Activated CD8-positive, alpha-beta memory T cell treated with anti-CD3 and anti-CD28 coated beads for 24 hours (primary cell): ENCODE data around the gene ZNF284.

Experiments
- DNase-seq: peaks from one replicate; pipeline ENCODE4 v3.0.0-alpha.2; 2020

ZNF284 gene

GRCh38 chr19:44071824-44072542 is at the start of gene ZNF284:
TSS of gene ZNF284 (plus strand) at chr19:44072159. CDS start at chr19:44076390, 4,231 bp downstream.
- DNase-seq: peak; percentile 90

DNA sequence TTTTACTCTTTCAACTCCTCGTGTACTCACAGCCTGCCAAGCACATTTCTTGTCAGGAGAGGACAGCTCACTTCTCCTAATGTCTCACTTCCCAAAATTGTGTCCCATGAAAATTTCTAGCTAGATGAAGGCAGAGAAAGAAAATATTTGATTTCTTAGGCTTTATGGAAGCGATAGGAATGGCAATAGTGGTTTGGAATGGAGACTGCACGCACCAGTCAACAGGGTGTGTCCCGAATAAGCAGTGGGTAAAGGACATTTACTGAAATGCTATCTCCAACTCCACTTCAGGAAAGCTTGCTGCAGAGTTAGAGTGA is 47.1 kb upstream of the ZNF284 start:
- no peak for DNase-seq

- peak; percentile 86 for DNase-seq
Observed at GRCh38 chr19:44025217-44025936, 46.6 kb upstream of the ZNF284 start, which contains the start of gene ZNF222. TSS of gene ZNF222 (plus strand) at chr19:44025379. CDS start at chr19:44025437, 58 bp downstream.

GRCh38 chr19:44026622-44027021 is 45.3 kb upstream of the ZNF284 start:
- DNase-seq: no peak

GRCh38 chr19:44032001-44032610 is 39.9 kb upstream of the ZNF284 start:
- DNase-seq: no peak

DNA sequence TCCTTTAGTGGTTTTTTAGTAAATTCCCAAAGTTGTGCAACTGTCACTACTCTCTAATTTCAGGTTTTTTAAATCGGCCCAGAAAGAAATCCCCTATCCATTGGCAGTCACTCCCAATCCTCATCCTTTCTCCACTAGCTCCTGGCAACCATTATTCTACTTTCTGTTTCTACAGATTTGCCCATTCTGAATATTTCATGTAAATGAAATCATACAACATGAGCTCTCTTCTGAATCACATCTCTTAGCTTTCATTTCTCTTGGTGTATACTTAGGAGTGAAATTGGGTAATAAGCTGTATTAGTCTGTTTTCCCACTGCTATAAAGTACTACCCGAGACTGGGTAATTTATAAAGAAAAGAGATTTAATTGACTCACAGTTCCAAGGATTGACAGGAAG is 29.8 kb upstream of the ZNF284 start:
- DNase-seq: no peak

DNA sequence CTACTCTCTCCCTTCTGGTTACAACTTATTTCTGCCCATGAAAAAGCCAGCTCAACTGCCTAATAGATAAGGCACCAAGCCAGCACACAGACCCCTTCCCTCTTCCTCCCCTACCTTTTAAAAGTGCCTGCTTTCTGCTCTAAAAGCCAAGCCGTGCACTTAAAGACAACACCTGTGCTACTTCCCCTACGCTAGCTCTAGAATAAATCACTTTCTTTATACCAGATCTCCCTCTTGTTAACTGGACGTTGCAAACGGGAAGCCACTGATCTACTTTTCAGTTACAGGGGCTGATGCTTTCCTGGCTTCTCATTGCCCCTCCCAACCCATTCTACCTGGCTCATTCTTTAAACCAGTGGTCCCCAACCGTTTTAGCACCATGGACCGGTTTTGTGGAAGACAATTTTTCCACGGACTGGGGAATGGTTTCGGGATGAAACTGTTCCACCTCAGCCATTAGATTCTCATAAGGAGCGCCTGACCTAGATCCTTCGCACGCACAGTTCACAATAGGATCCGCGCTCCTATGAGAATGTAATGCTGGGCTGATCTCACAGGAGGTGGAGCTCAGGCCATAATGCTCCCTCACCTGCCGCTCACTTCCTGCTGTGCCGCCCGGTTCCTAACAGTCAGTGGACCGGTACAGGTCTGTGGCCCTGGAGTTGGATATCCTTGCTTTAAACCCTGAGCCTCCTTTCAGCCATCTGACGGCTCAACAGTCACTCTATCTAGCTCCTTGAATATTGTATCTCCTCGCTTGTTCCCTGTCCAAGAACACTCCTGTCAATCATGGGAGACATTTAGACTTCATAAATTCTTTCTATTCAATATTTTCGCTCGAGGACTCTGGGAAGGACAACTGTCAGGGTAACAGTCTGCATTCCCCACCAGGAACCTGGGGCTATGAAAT is 21.0 kb upstream of the ZNF284 start:
- no peak for DNase-seq

- DNase-seq: peak; percentile 87
Observed at GRCh38 chr19:44051650-44052402, 20.1 kb upstream of the ZNF284 start, which contains the start of gene ZNF223. TSS of gene ZNF223 (plus strand) at chr19:44052036. CDS start at chr19:44055177, 3,141 bp downstream.

DNA sequence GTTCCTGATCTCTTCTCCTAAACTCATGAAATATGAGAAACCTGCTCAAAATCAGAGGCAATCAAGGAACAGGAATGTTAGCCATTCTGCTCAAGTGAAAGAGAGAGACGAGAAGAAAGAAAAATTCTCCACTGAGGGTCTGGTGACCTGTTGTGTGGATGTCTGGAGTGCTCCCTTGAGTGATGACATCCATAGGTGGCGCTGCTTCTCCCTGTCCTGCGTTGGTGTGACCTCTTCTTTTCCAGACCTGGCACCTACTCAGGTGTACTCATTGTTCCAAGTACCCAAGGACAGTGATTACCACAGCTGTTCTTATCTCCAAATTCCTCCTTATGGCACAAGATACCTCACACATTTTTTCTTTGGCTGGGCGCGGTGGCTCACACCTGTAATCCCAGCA is 16.1 kb upstream of the ZNF284 start:
- DNase-seq: no peak

- no peak for DNase-seq
Observed at GRCh38 chr19:44059229-44059628, 12.7 kb upstream of the ZNF284 start.

DNA sequence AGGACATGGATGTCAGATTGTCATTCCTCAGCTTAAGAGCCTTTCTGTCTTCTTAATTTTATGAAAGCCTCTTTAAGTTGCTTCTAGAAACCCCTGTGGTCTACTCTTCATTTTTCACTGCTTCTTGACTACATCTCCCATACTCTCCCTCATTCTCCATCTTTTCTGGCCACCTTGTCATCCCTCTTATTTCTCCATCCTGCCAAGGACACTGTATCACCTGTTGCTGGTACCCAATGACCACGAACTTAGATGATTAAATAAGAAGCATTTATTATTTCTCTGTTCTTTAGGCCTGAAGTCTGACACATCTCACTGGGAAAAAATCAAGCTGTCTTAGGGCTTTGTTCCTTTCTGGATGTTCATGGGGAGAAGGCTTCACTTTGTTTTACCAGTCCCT is 10.9 kb upstream of the ZNF284 start:
- no peak for DNase-seq

- no peak for DNase-seq
Observed at GRCh38 chr19:44066305-44066704, 5.7 kb upstream of the ZNF284 start.

DNA sequence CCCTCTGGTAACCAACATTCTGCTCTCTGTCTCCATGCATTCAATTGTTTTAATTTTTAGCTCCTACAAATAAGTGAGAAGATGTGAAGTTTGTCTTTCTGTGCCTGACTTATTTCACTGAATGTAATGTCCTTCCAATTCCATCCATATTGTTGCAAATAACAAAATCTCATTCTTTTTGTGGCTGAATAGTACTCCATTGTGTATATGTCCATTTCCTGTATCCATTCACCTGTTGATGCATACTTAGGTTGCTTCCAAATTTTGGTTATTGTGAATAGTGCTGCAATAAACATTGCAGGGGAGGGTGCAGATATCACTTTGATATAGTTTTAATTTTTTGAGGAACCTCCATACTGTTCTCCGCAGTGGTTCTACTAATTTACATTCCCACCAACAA is 2.5 kb upstream of the ZNF284 start:
- DNase-seq: no peak

DNA sequence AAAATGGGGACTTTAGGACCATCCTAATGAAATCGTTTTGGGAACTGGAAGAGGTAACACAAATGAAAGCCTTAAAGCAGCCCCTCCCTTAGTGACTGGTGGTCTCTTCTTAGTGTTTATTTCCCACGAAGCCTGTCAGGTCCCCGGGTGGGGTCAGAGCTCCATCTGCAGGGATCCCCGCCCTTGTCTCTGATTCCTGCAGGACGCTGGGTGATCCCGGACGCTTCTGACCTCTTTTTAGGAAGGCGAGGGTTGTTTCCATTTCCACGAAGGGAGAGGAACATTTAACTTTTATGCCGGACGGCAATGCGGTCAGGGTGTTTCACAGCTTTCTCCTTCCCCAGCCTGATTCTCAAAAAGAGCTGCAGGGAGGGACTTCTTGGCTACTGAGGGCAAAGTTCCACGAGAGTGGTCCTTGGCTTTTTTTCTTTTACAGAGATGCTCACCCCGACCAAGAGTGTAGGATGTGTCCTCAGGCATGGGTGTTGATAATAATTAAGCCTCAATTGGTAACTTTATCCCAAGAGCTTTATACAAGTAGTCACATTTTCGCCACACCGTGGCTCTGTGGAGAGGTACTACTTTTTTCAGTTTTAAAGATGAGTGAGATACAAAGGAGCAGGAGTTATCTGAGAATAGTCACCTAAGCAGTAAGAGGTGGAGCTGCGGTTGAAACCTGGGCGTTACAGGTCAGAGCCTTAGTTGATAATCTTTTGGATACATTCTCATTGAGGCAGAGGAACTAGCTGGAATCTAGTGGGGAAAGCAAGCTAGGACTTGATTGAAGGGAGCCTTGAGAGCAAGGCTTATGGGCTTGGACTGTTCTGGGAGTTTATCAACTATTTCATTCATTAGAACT is 813 bp downstream of the ZNF284 start:
- peak; percentile 59 for DNase-seq

DNA sequence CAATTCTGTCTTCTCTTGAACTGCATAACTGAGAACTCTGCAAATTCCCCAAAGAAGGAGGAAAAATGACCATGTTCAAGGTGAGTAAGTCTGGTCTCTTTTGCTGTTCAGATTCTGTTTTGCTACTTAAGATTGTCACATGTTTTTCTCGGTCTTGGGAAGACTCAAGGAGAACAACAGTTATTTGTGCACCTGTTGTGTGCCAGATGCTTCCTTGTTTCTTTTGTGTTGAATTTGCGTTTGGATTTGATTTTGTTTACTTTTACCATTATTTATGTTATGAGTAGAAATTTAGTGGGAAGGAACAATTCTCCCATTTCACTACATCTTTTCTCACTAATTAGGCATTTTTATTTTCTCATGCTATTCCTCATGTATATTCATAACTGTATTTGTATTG is 4.4 kb downstream of the ZNF284 start:
- DNase-seq: no peak

- DNase-seq: no peak
Observed at GRCh38 chr19:44092108-44092507, 20.1 kb downstream of the ZNF284 start.

DNA sequence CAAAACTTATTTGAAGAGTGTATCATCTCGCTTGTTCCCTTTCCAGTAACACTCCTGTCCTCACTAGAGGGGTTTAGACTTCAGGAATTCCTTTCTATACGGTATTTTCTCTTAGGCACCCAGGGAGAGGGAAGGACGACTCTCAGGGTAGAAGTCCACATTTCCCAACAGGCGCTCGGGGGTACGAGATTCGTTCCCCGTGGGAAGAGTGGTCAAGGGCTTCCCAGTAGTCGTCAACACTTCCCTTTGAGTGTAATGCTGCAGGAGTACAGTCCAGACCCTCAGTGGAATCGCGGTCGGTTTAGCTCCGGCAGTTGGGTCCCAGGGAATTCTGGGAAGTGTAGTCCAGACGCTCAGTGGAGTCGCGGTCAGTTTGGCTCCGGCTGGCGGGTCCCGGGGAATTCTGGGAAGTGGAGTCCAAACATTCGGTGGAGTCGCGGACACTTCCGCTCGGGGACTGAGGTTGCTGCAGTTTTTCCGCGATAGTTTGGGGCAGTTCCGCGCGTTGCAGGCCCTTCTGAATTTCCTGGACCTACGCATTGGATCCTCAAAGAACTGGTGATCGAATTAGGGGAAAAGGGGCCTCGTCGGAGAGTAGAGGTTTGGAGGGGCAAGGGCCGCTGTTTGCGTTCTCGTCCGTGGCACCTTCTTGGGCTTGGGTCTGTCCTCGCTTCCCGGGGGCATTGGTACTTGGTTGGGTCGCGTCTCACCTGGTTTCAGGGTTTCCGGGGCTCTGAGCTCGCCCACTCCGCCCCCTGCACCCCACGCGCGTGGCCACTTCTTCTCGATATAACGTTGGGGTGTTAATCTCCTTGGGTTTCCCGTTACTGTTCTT is 22.2 kb downstream of the ZNF284 start, which contains the start of gene ZNF224:
ZNF224 (plus strand) TSS at position 431 of the 835 bp plus-strand sequence. CDS start 3,513 bp downstream, outside the sequence.
- peak; percentile 89 for DNase-seq

- DNase-seq: no peak
Observed at GRCh38 chr19:44107751-44108150, 35.8 kb downstream of the ZNF284 start.

DNA sequence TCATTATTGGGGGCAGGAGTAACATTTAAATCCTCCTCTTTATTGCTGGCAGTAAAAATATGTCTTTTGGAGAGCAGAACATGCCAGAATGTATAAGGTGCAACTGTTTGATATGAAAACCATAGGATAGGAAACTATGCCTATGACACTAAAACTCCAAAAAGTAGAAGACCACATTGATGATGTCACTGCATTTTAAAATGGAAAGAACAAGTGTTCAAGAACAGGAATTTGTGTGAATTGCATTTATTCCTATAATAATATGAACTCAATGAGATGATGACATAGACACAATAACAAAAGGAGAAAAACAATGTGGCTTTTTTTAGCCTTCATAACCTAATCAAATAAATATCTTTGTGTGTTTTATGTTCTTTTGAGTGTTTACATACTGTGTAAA is 37.5 kb downstream of the ZNF284 start:
- no peak for DNase-seq

- DNase-seq: no peak
Observed at GRCh38 chr19:44111910-44112463, 40.0 kb downstream of the ZNF284 start.
